ENCODE measurements around the gene GPR15LG.

Gene GPR15LG

GRCh38 chr10:84214046-84214572 lies 40.5 kb downstream of the GPR15LG start:
- in situ Hi-C loops (cut with MboI; ENCODE audit: low sequenced_read_pairs): no loop called here

GRCh38 chr10:84214612-84215235 lies 41.1 kb downstream of the GPR15LG start:
- in situ Hi-C loops (cut with MboI; ENCODE audit: low sequenced_read_pairs): no loop called here

GRCh38 chr10:84216834-84217233 lies 43.2 kb downstream of the GPR15LG start:
- in situ Hi-C loops (cut with MboI; ENCODE audit: low sequenced_read_pairs): no loop called here

DNA sequence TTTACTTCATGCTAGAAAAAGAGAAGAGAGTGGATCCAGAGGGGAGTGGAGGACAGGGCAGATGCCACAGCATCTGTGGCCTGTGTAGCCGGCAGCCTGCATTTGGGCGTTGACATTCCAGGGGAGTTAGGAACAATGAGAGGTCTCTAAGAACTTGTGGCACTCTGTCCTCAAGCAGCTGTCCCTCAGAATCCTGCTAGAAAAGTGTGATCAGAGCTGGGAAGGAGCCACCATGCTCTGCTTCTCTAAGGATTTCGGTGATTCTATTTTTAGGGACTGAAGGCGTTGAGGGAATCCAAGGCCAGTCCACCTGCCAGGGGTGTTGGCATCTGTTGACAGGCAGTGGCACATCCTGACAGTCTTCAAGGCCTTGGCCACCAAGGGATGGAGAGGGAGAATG lies 44.1 kb downstream of the GPR15LG start:
- in situ Hi-C loops (cut with MboI; ENCODE audit: low sequenced_read_pairs): no loop called here

DNA sequence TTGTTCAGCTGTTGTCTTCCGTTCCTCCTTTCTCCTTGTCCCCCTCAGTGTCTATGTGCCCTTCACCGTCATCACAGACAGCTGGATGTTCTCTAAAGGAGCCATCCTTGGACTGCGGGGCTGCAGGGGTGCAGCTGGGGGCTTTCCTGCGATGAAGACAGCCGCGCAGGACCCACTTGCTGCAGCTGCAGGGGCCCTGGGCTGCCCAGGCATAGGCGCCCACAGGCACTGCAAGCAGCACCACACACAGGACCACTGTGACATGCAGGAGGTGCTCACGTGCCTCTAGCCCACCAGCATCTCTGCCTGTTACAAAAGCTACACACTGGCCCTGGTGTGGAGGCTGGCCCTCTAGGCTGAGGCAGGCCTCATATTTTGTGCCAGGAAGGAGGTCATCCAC lies 48.3 kb downstream of the GPR15LG start:
- in situ Hi-C loops (cut with MboI; ENCODE audit: low sequenced_read_pairs): no loop called here

- in situ Hi-C loops (cut with MboI; ENCODE audit: low sequenced_read_pairs): no loop called here
Measured at GRCh38 chr10:84224411-84225028, 50.9 kb downstream of the GPR15LG start.

- in situ Hi-C loops (cut with MboI; ENCODE audit: low sequenced_read_pairs): no loop called here
Measured at GRCh38 chr10:84225427-84226173, 52.0 kb downstream of the GPR15LG start, which contains the start of gene LRIT2. LRIT2 (minus strand) TSS chr10:84225544; CDS start chr10:84225520, 24 bp downstream.

- in situ Hi-C loops (cut with MboI; ENCODE audit: low sequenced_read_pairs): no loop called here
Measured at GRCh38 chr10:84226616-84227015, 53.0 kb downstream of the GPR15LG start.

- in situ Hi-C loops (cut with MboI; ENCODE audit: low sequenced_read_pairs): no loop called here
Measured at GRCh38 chr10:84227810-84228209, 54.2 kb downstream of the GPR15LG start.

DNA sequence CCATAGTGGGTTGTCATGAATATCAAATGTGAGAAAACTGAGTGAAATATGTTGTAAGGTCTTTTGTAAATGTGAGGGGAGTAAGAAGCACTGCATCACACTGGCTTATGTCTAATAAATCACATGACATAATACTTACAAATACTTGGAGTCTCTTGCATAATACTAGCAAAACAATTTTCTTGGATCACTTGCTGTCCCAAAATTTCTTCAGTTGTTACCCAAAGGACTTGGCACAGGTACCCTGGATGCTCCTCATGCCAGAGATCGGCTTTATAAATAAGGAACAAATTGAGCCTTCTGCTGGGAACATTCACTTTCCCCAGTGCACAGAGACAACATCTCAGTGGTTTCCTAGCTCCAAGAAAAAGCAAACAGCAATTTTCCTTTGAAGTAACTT lies 56.8 kb downstream of the GPR15LG start:
- in situ Hi-C loops (cut with MboI; ENCODE audit: low sequenced_read_pairs): no loop called here

DNA sequence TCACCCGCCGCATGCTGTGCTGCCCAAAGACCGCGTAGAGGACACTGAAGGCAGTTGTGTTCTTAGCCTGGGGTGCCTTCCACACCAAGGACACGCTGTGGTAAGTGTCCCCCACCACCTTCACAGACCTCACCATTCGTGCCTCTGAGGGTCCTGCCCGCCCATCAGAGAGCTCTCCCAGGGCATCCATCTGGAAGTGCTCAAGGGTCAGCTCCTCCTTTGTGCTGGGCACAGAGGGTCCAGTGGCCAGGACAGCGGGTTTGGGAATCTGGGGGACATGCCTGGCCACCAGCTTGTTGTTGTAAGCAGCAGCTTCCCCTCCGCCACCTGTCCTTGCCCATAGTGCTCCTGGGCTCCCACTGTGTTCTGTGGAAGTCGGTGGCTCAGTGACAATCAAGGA lies 58.8 kb downstream of the GPR15LG start:
- in situ Hi-C loops (cut with MboI; ENCODE audit: low sequenced_read_pairs): no loop called here

- in situ Hi-C loops (cut with MboI; ENCODE audit: low sequenced_read_pairs): no loop called here
Measured at GRCh38 chr10:84233940-84234339, 60.3 kb downstream of the GPR15LG start.

DNA sequence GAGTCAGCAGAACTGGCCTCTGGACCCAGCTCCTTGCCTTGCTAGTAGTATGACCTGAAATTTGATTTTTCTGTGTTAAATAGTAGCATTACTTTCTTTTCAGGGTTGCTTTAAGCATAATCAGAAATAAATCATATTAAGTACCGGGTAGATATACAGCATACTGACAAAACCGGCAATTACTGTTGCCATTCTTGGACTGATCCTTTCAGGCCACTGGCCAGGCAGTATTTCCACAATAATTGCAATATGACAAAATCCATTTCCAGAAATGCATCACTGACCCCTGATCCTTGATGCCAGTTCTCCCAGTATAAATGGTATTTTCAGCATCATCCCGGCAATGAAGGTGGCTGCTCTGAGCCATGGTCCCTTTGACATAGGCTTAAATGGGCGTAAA lies 60.9 kb downstream of the GPR15LG start:
- in situ Hi-C loops (cut with MboI; ENCODE audit: low sequenced_read_pairs): no loop called here

Measured in HL-60/S4 treated with phorbol 12-myristate 13-acetate at 8.2 ng/mL for 4 days and 3 days (cell line).